ENCODE measurements around the gene FBXO34. TPM values are rescaled to one million over a fixed set of nuclear protein-coding genes. Genes with fewer than 3 reads are reported as not detected.

FBXO34 gene
- total and polyA plus RNA-seq, 9 of the 15 experiments (the other 6 are each of a cell fraction or from before 2014, with no cell fraction given) = 6.3 to 24.9 (median 16.2) TPM

- no peak for TF ChIP-seq FOXP4 (CRISPR knock-in tag; IDR thresholded peaks at IDR 0.05; ENCODE audit: borderline replicate concordance)
- no peak for TF ChIP-seq SFPQ (IDR thresholded peaks at IDR 0.05; ENCODE audit: low read depth, low read length)
Observed at GRCh38 chr14:55353686-55354467, 82.7 kb downstream of the FBXO34 start (continued).

- intact Hi-C loops (cut with micrococcal nuclease) = loop anchor here (2.0 kb wide), 2 partner anchors 84 to 142 kb away; partner anchors contain the start of gene FBXO34
- Histone ChIP-seq H3K9me1 (ENCODE audit: control insufficient read depth, insufficient read depth, low read length) (no peaks in the 10 kb centered on the region), H3K79me2 (ENCODE audit: control insufficient read depth, insufficient read depth, low read length) (no peaks in the 10 kb centered on the region), H3K9me3 (replicated peaks; ENCODE audit: control insufficient read depth, insufficient read depth, low read depth, low read length) (no peaks in the 10 kb centered on the region), H3K27me3 (ENCODE audit: control insufficient read depth in 2 of 2, insufficient read depth in 2 of 2, low read length in 2 of 2) (no peaks in the 10 kb centered on the region), H4K20me1 (replicated peaks; ENCODE audit: control insufficient read depth, insufficient read depth, low read length) (no peaks in the 10 kb centered on the region), H3K27ac (ENCODE audit: extremely low read depth, low read depth, low read length) (no peak overlapping the region), H3K9ac (ENCODE audit: insufficient read depth in 1 of 2, low read depth in 2 of 2, low read length in 2 of 2) (no peak overlapping the region), H3K4me1 (replicated peaks in 1 of 2; ENCODE audit: control insufficient read depth in 2 of 2, insufficient read depth in 2 of 2, low read length in 2 of 2) (no peaks in the 10 kb centered on the region), H3K4me2 (ENCODE audit: insufficient read depth, low read length) (no peak overlapping the region), H2AFZ (ENCODE audit: low read depth, low read length) (no peak overlapping the region), H3K36me3 (ENCODE audit: control insufficient read depth, insufficient read depth, low read length) (peaks cover 45% of the 10 kb centered on the region), H3K4me3 (no peak overlapping the region)
- BruUV-seq (replicated peaks) = no TSS peak
- FAIRE-seq (peak; percentile 79), DNase-seq (ENCODE audit: extremely low read depth in 1 of 4, low spot score in 3 of 4) (peak in 3 of 4 experiments; percentile 13 to 56 (median 48)), ATAC-seq (peak; percentile 93)
- ChIA-PET CTCF (ENCODE audit: low intra/inter-chr PET ratio) (interaction anchor here (0.6 kb wide), 1 partner anchor 84 kb away, joined by 3 read pairs; no protein-coding TSS in a partner anchor), POLR2A (interaction anchor here (0.9 to 1.2 kb wide), 3 partner anchors 11 to 23 kb away, joined by 3 read pairs; no protein-coding TSS in a partner anchor)
- 58% methylated on average over 5 of the region's 5 CpGs for WGBS (ENCODE audit: insufficient coverage, low coverage, missing lambda C conversion rate)
- in situ Hi-C loops (cut with MboI) = no loop called here
- TF ChIP-seq CTCF (IDR thresholded peaks at IDR 0.05 in 2 of 3, conservative IDR thresholded peaks at IDR 0.05 in 1 of 3; ENCODE audit: insufficient read depth in 2 of 3, low read depth in 1 of 3, low read length in 3 of 3) (peak; percentile 63 to 77 (median 64)), SMC3 (conservative IDR thresholded peaks at IDR 0.05; ENCODE audit: insufficient read depth, low read depth, low read length) (0 out of 2 replicates have a peak, but pooled peaks have one; percentile 13), RAD21 (CRISPR knock-in tag; conservative IDR thresholded peaks at IDR 0.05 in 1 of 2, IDR thresholded peaks at IDR 0.05 in 1 of 2) (peak; percentile 27 to 62; a peak in 3 of 4 replicates), RBM39 (optimal IDR thresholded peaks at IDR 0.05; ENCODE audit: low read depth, low read length) (no peak), HDAC2 (IDR thresholded peaks at IDR 0.05) (no peak)
Observed at GRCh38 chr14:55354500-55354899, 83.3 kb downstream of the FBXO34 start.
